ENCODE measurements around the gene TBC1D24. TPM values are rescaled to one million over a fixed set of nuclear protein-coding genes. Genes with fewer than 3 reads are reported as not detected.

TBC1D24 gene
- total RNA-seq, 1 experiment from 2014 or later, result 24.6 TPM

DNA sequence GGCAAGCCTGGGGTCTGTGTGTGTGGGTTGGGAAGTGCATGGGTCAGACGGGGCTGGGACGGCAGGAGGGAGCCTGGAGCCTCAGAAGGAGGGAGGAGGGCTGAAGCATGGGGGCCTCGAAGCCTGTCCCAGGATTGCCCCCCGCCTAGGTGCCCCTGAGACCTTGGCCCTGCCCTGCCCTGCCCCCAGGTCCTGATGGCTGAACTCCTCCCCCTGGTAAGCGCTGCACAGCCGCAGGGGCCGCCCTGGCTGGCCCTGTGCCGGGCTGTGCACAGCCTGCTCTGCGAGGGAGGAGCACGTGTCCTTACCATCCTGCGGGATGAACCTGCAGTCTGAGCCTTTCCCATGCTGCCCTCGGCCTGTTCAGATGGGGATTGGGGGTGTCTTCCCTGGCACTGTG, 10.6 kb upstream of the TBC1D24 start:
- no peak overlapping the region for H3K4me3 ChIP-seq (replicated peaks in 1 of 2; ENCODE audit: low read depth in 1 of 2, low read length in 2 of 2)
- ChIA-PET POLR2A (no interaction called here), CTCF (no interaction called here), RAD21 (ENCODE audit: low non-redundant PET in 1 of 2, low total read pairs in 2 of 2, uncharacterized antibody in 2 of 2, unreplicated experiment in 2 of 2) (no interaction called here)
- H3K9me2 ChIP-seq (ENCODE audit: insufficient read depth), result no peaks in the 10 kb centered on the region
- intact Hi-C loops (cut with micrococcal nuclease), result loop anchor here (5.0 kb wide), 1 partner anchor 37 kb away; the partner anchor contains the start of gene CCNF
- H2AFZ ChIP-seq (ENCODE audit: low read depth, low read length, poor library complexity, severe bottlenecking), result no peak overlapping the region
- no peaks in the 10 kb centered on the region for H3K36me3 ChIP-seq (ENCODE audit: control insufficient read depth in 1 of 2, insufficient read depth in 2 of 2, low read length in 2 of 2)
- DNase-seq (ENCODE audit: low read depth, low spot score), result no peak
- no peaks in the 10 kb centered on the region for H3K27me3 ChIP-seq (ENCODE audit: insufficient read depth, low read length)
- H3K9me3 ChIP-seq (ENCODE audit: control insufficient read depth in 1 of 2, insufficient read depth in 1 of 2, low read depth in 1 of 2, low read length in 2 of 2), result no peaks in the 10 kb centered on the region
- H3K4me2 ChIP-seq (ENCODE audit: low read length), result no peak overlapping the region
- no peaks in the 10 kb centered on the region for H4K20me1 ChIP-seq (ENCODE audit: insufficient read depth)
- peaks cover 7% of the 10 kb centered on the region; the same call in 1 of the 2 replicates for H3K79me2 ChIP-seq (ENCODE audit: insufficient read depth, low read length)
- peaks cover 20 to 42% of the 10 kb centered on the region in 2 experiments for H3K4me1 ChIP-seq (ENCODE audit: control insufficient read depth in 1 of 2, insufficient read depth in 2 of 2, low read length in 2 of 2)
- BruUV-seq (replicated peaks), result no TSS peak
- no peak overlapping the region; the same call in 1 of the 2 replicates for H3K27ac ChIP-seq (ENCODE audit: low read depth, low read length)
- TF ChIP-seq RAD21 (IDR thresholded peaks at IDR 0.05; ENCODE audit: low read depth), result no peak
- TF ChIP-seq YY1 (IDR thresholded peaks at IDR 0.05; ENCODE audit: extremely low read depth, insufficient replicate concordance, low read depth, low read length), result no peak
- no peak for TF ChIP-seq EGR1 (IDR thresholded peaks at IDR 0.05; ENCODE audit: low read depth)
- no peak for TF ChIP-seq SRF (IDR thresholded peaks at IDR 0.05; ENCODE audit: low read depth)
- TF ChIP-seq, protein P1, sequence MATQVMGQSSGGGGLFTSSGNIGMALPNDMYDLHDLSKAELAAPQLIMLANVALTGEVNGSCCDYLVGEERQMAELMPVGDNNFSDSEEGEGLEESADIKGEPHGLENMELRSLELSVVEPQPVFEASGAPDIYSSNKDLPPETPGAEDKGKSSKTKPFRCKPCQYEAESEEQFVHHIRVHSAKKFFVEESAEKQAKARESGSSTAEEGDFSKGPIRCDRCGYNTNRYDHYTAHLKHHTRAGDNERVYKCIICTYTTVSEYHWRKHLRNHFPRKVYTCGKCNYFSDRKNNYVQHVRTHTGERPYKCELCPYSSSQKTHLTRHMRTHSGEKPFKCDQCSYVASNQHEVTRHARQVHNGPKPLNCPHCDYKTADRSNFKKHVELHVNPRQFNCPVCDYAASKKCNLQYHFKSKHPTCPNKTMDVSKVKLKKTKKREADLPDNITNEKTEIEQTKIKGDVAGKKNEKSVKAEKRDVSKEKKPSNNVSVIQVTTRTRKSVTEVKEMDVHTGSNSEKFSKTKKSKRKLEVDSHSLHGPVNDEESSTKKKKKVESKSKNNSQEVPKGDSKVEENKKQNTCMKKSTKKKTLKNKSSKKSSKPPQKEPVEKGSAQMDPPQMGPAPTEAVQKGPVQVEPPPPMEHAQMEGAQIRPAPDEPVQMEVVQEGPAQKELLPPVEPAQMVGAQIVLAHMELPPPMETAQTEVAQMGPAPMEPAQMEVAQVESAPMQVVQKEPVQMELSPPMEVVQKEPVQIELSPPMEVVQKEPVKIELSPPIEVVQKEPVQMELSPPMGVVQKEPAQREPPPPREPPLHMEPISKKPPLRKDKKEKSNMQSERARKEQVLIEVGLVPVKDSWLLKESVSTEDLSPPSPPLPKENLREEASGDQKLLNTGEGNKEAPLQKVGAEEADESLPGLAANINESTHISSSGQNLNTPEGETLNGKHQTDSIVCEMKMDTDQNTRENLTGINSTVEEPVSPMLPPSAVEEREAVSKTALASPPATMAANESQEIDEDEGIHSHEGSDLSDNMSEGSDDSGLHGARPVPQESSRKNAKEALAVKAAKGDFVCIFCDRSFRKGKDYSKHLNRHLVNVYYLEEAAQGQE (IDR thresholded peaks at IDR 0.05; ENCODE audit: low read depth), result no peak
- TF ChIP-seq, protein P2, sequence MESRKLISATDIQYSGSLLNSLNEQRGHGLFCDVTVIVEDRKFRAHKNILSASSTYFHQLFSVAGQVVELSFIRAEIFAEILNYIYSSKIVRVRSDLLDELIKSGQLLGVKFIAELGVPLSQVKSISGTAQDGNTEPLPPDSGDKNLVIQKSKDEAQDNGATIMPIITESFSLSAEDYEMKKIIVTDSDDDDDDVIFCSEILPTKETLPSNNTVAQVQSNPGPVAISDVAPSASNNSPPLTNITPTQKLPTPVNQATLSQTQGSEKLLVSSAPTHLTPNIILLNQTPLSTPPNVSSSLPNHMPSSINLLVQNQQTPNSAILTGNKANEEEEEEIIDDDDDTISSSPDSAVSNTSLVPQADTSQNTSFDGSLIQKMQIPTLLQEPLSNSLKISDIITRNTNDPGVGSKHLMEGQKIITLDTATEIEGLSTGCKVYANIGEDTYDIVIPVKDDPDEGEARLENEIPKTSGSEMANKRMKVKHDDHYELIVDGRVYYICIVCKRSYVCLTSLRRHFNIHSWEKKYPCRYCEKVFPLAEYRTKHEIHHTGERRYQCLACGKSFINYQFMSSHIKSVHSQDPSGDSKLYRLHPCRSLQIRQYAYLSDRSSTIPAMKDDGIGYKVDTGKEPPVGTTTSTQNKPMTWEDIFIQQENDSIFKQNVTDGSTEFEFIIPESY (IDR thresholded peaks at IDR 0.05; ENCODE audit: extremely low read depth, insufficient replicate concordance, low read length), result no peak
- no peak for TF ChIP-seq ZFX (IDR thresholded peaks at IDR 0.05)
- no peak for TF ChIP-seq POLR2AphosphoS5 (IDR thresholded peaks at IDR 0.05; ENCODE audit: low read depth, low read length)
- TF ChIP-seq TCF7L2 (IDR thresholded peaks at IDR 0.05; ENCODE audit: borderline replicate concordance, extremely low read depth, insufficient read depth, insufficient read length), result no peak
- no peak for TF ChIP-seq ZNF274 (IDR thresholded peaks at IDR 0.05; ENCODE audit: low read depth, low read length)
- TF ChIP-seq CEBPB (IDR thresholded peaks at IDR 0.05; ENCODE audit: low read depth), result no peak
- no peak for TF ChIP-seq SP1 (IDR thresholded peaks at IDR 0.05; ENCODE audit: low read depth)
- TF ChIP-seq, protein P3, sequence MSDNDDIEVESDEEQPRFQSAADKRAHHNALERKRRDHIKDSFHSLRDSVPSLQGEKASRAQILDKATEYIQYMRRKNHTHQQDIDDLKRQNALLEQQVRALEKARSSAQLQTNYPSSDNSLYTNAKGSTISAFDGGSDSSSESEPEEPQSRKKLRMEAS (IDR thresholded peaks at IDR 0.05), result no peak
- TF ChIP-seq EZH2 (IDR thresholded peaks at IDR 0.05), result no peak
- TF ChIP-seq FOSL1 (IDR thresholded peaks at IDR 0.05; ENCODE audit: low read depth), result no peak
- TF ChIP-seq EZH2phosphoT487 (IDR thresholded peaks at IDR 0.05; ENCODE audit: borderline replicate concordance), result no peak
- no peak overlapping the region for H3K9ac ChIP-seq (ENCODE audit: low read length)
- ATAC-seq, result no peak
